ENCODE results near the gene HEXD. TPM values are rescaled to one million over a fixed set of nuclear protein-coding genes. Genes with fewer than 3 reads are reported as not detected.

HEXD gene
- total and polyA plus RNA-seq, 10 of the 15 experiments (the other 5 are each of a cell fraction or from before 2014, with no cell fraction given), result 1.6 to 24.2 (median 7.0) TPM

GRCh38 chr17:82415336-82415735 lies 2.8 kb upstream of the HEXD start (continued):
- TF ChIP-seq ZBTB11 (CRISPR knock-in tag; IDR thresholded peaks at IDR 0.05) (no peak), TAF1 (IDR thresholded peaks at IDR 0.05; ENCODE audit: borderline replicate concordance, low read depth, low read length) (no peak), BHLHE40 (IDR thresholded peaks at IDR 0.05; ENCODE audit: borderline replicate concordance in 1 of 2, low read depth in 2 of 2, low read length in 1 of 2) (no peak), ATF2 (IDR thresholded peaks at IDR 0.05; ENCODE audit: low read length) (no peak), KLF5 (IDR thresholded peaks at IDR 0.05; ENCODE audit: partially characterized antibody) (no peak)

- WGBS (ENCODE audit: insufficient coverage, insufficient replicate concordance, low lambda C conversion rate, missing lambda C conversion rate), result 87% methylated on average over 9 of the region's 9 CpGs
- peaks cover 5% of the 10 kb centered on the region for H4K20me1 ChIP-seq (ENCODE audit: control insufficient read depth, insufficient read depth)
- DNase-seq (ENCODE audit: low read depth, low spot score) (no peak), FAIRE-seq (no peak), ATAC-seq (no peak)
- no peaks in the 10 kb centered on the region for H3K9me3 ChIP-seq (replicated peaks; ENCODE audit: control insufficient read depth, insufficient read depth, low read length)
- intact Hi-C loops (cut with micrococcal nuclease; ENCODE audit: unreplicated experiment) (no loop called here), in situ Hi-C loops (cut with MboI) (no loop called here)
- no peak for TF ChIP-seq FOXK2 (IDR thresholded peaks at IDR 0.05)
- TF ChIP-seq SMC3 (IDR thresholded peaks at IDR 0.05; ENCODE audit: borderline replicate concordance, low read length), result no peak
- TF ChIP-seq KLF5 (IDR thresholded peaks at IDR 0.05; ENCODE audit: partially characterized antibody), result no peak
- no peak for TF ChIP-seq TCF7 (IDR thresholded peaks at IDR 0.05; ENCODE audit: borderline replicate concordance)
- no peak for TF ChIP-seq HDGF (IDR thresholded peaks at IDR 0.05)
- no peak for TF ChIP-seq SP1 (IDR thresholded peaks at IDR 0.05; ENCODE audit: low read depth, low read length)
- ChIA-PET SMC1A (ENCODE audit: uncharacterized antibody, unreplicated experiment) (no interaction called here), RAD21 (ENCODE audit: unreplicated experiment) (no interaction called here), CTCF (no interaction called here), POLR2A (no interaction called here)
- H3K4me1 ChIP-seq (ENCODE audit: control insufficient read depth, insufficient read depth, low read length), result 0 out of 2 replicates have a peak, but pooled peaks cover 5% of the 10 kb centered on the region
- no peaks in the 10 kb centered on the region; a peak in 1 of 4 replicates for H3K36me3 ChIP-seq (ENCODE audit: control insufficient read depth in 2 of 2, insufficient read depth in 2 of 2, low read length in 1 of 2)
- H2AFZ ChIP-seq (ENCODE audit: control insufficient read depth, low read depth, low read length), result no peak overlapping the region
- peaks cover 2% of the 10 kb centered on the region; the same call in 1 of the 2 replicates for H3K79me2 ChIP-seq (ENCODE audit: control insufficient read depth, insufficient read depth, low read length)
- BruUV-seq (replicated peaks), result no TSS peak
- no peak overlapping the region for H3K9ac ChIP-seq (ENCODE audit: control insufficient read depth, insufficient read depth, low read length)
- H3K27ac ChIP-seq (ENCODE audit: control insufficient read depth, insufficient read depth), result no peak overlapping the region
- H3K4me3 ChIP-seq, result no peak overlapping the region
- H3K4me2 ChIP-seq (ENCODE audit: control insufficient read depth, insufficient read depth), result no peak overlapping the region
- H3K27me3 ChIP-seq (replicated peaks in 1 of 2; ENCODE audit: control insufficient read depth in 2 of 2, insufficient read depth in 2 of 2, low read length in 1 of 2), result no peaks in the 10 kb centered on the region
Observed at GRCh38 chr17:82415786-82416185, 2.4 kb upstream of the HEXD start.

Measured in GM12878 (cell line).